GM19025 (cell line): Measurements from ENCODE around the gene TPX2.

Experiments used
- ATAC-seq: cut with Tn5 transposase; IDR thresholded peaks from one replicate; pipeline ENCODE4 v1.9.1; 2021; ENCODE audit warnings: mild to moderate bottlenecking, low read depth, moderate library complexity; ENCODE audit not compliant: unreplicated experiment

TPX2 gene

DNA sequence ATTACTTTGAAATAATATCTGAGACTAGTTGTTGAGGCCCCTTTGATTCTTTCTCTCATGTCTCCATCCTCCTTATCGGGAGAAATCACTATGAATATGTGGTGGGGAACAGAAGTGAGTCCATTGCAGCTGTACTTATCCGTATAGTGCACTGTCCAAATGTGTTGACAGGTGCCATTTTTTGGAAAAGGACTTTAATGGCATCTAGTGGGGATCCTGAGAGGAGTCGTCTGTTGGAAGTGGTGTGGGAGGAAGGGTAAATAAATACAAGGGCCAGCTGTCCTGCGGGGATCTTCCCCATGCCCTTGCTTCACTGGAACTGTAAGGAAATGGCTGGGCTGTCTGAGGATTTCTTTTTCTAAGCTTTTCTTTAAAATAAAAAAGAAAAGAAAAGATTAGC lies 19.4 kb downstream of the TPX2 start:
- ATAC-seq, result no peak

GRCh38 chr20:31758991-31759390 lies 19.9 kb downstream of the TPX2 start:
- no peak for ATAC-seq

GRCh38 chr20:31759836-31760518 lies 20.9 kb downstream of the TPX2 start:
- ATAC-seq, result no peak

DNA sequence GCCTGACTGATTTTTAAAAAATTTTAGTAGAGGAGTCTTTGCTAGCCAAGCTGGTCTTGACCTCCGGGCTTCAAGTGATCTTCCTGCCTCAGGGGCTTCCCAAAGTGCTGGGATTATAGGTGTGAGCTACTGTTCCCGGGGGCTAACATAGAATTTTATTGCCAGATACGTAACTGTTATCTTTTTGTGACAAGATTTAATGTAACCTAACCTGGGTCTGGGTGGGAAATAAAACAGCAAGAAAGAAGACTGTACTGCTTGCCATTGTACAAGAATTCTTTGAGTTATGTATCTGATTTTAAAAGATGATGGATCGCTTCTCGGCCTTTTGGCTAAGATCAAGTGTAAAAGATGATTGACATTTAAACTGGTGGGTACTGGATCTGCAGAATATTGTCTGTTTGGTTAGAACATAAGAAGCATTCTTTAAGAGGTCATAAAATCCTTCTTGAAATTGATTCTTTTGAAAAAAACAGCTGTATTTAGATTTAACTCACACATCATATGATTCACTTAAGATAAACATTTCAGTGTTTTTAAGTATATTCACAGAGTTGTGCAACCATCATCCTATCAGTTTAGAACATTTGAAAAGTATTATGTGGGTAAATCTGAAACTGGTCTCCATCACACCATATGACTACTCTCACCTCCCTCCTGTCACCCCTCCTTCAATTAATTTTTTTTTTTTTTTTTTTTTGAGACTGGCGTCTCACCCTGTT lies 21.6 kb downstream of the TPX2 start:
- ATAC-seq, result no peak

DNA sequence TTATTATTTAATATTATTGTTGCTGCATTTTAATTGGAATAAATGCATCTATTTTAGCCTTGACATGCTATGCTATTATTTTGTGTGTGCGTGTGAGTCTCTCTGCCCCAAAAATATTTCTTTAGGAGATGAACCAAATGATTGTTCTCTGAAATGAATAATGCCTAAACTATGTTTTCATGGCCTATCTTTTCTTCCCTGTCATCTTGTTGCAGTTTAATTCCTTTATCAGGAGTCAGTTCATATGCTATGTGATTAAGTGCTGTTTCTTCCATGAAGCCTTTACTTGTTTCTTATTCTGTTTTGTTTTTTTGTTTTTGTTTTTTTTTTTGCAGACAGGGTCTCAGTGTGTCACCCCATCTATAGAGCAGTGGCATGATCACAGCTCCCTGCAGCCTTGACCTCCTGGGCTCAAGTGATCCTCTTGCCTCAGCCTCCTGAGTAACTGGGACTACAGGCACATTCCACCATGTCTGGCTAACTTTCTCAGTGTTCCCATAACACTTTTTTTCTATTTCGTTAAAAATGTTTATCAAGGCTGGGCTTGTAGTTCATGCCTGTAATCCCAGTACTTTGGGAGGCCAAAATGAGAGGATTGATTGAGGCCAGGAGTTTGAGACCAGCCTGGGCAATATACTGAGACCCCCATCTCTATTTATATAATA lies 25.7 kb downstream of the TPX2 start:
- ATAC-seq, result no peak

GRCh38 chr20:31767805-31768204 lies 28.7 kb downstream of the TPX2 start:
- no peak for ATAC-seq

DNA sequence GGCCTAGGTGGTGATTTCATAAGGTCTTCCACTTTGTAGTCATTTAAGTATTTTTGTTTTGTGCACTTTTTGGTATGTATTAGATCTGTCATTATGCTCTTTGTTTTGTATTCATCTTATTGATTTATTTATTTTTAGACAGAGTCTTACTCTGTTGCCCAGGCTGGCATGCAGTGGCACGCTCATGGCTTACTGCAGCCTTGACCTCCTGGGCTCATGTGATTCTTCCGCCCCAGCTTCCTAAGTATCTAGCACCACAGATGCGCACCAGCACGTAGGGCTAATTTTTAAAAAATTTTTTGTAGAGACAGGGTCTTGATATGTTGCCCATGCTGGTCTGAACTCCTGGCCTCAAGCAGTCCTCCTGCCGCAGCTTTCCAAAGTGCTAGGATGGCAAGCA lies 30.6 kb downstream of the TPX2 start:
- no peak for ATAC-seq

- ATAC-seq, result no peak
Observed at GRCh38 chr20:31770243-31770642, 31.2 kb downstream of the TPX2 start.

DNA sequence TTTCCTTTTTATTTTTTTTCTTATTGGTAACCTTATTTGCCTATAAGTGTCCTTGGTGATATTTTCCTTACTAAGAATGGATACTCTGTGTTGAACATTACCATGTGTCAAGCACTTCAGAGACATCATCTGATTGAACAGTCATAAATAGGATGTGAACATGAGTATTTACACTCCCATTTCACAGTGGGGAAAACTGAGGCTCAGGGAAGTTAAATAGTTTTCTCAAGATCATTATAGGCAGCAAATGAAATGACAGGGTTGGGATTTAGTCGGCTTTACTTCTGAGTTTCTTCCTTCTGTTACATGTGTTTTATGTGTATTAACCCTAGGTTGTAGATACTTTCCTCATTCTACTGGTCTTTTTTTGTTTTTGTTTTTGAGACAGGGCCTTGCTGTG lies 35.3 kb downstream of the TPX2 start:
- no peak for ATAC-seq

- no peak for ATAC-seq
Observed at GRCh38 chr20:31780839-31781238, 41.7 kb downstream of the TPX2 start.

DNA sequence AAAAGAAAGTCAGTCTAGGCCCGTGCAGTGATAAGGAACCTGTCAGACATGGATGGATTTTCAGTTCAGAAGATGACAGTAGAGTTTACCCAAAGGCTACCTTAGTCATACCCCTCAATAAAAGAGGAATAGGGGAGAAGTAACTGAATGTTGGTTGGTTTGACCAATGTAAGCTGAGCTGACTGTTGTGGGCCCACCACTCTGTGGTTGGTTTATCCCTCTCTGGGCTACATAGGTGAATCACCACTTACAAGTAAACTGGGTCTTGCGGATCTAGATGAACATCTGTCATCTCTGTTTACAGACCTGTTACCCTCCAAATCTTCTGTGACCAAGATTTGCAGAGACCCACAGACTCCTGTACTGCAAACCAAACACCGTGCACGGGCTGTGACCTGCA lies 42.9 kb downstream of the TPX2 start:
- ATAC-seq, result no peak

GRCh38 chr20:31784354-31785044 lies 45.4 kb downstream of the TPX2 start:
- no peak for ATAC-seq

- no peak for ATAC-seq
Observed at GRCh38 chr20:31785089-31785488, 46.0 kb downstream of the TPX2 start.

GRCh38 chr20:31788578-31788977 lies 49.5 kb downstream of the TPX2 start:
- ATAC-seq, result no peak

- no peak for ATAC-seq
Observed at GRCh38 chr20:31790401-31790800, 51.3 kb downstream of the TPX2 start.

- no peak for ATAC-seq
Observed at GRCh38 chr20:31797364-31797763, 58.3 kb downstream of the TPX2 start.

DNA sequence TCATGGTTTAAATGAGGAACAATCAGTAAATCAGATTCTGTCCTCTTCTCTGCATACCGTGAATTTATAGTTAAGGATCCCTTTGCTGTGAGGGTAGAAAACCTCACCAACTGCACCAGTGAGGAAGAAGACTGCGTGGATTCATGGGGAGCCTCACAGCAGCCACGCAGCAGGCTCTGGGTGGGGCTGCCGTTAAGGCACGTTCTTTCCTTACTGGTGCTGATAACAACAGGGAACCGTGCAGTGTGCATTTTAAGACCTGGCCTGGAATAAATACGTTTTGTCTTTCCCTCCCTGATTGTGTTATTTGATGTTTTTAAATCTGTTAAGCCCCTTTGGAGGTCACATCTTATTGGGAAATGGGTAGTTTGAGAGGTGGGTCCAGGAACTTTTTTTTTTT lies 62.4 kb downstream of the TPX2 start:
- ATAC-seq, result no peak

DNA sequence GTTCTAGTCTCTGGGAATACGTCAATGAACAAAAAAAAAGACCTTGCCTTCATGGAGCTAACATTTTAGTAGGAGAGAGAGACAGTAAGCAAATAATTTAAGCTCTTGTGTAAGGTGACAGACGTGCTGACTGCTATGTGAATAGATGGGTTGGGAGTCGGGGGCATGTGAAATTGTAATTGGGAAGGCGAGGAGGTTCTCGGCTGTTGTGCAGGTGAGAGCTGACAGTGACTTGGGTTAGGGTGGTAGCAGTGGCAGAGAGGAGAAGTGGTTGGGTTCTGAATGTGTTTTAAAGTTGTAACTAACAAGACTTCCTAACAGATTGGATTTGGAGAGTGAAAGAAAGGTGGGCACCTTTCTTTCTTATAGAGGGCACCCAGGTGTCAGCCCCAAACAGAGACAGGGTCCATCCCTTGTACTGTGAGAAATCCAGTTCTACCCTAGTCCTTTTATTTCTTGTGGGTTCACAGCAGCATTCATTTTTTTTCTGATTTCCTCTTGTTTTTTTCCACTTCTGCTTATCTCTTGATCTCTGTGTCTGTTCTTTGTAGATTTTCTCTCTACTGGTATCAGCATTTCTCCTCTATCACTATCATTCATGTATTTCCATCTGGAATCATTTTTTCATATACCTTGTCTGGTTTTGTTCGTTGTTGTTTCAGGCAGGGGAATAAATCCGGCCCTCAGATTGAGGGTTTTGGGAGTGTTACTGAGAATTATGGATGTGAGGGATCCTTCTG lies 64.6 kb downstream of the TPX2 start:
- ATAC-seq, result no peak

GRCh38 chr20:31806564-31807355 lies 67.7 kb downstream of the TPX2 start:
- ATAC-seq, result no peak

GRCh38 chr20:31808481-31808880 lies 69.4 kb downstream of the TPX2 start:
- ATAC-seq, result no peak
